Parathyroid adenoma (tissue), 2 donors: ENCODE measurements around the gene HOXC10.

ENCODE experiments used
- H2AFZ ChIP-seq: fragments of 300-600 bp; sonication (generic); one replicate; pipeline ENCODE4 v1.7.0; 2017; ENCODE audit warnings: antibody characterized with exemption, mild to moderate bottlenecking
- H3K27ac ChIP-seq: fragments of 300-600 bp; sonication (generic); one replicate; pipeline ENCODE4 v1.7.0; 2017
- H3K27me3 ChIP-seq: fragments of 300-600 bp; sonication (generic); one replicate; pipeline ENCODE4 v1.7.0; 2017; ENCODE audit warnings: low read length; ENCODE audit not compliant: control insufficient read depth, insufficient read depth
- H3K36me3 ChIP-seq: fragments of 300-600 bp; sonication (generic); one replicate; pipeline ENCODE4 v1.7.0; 2017; ENCODE audit warnings: low read length; ENCODE audit not compliant: control insufficient read depth, insufficient read depth
- H3K4me1 ChIP-seq: fragments of 300-600 bp; sonication (generic); one replicate; pipeline ENCODE4 v1.7.0; 2017; ENCODE audit warnings: control low read depth
- H3K4me2 ChIP-seq: fragments of 300-600 bp; sonication (generic); one replicate; pipeline ENCODE4 v1.7.0; 2017; ENCODE audit warnings: low read length
- H3K4me3 ChIP-seq: fragments of 300-600 bp; sonication (generic); one replicate; pipeline ENCODE4 v1.7.0; 2017; ENCODE audit warnings: low read depth, low read length
- H3K79me2 ChIP-seq: fragments of 300-600 bp; sonication (generic); one replicate; pipeline ENCODE4 v1.7.0; 2017; ENCODE audit warnings: control low read depth
- H3K9ac ChIP-seq: fragments of 300-600 bp; sonication (generic); one replicate; pipeline ENCODE4 v1.7.0; 2017; ENCODE audit warnings: mild to moderate bottlenecking
- H3K9me3 ChIP-seq: fragments of 300-600 bp; sonication (generic); one replicate; pipeline ENCODE4 v1.7.0; 2017; ENCODE audit warnings: low read length; ENCODE audit not compliant: control insufficient read depth
- TF ChIP-seq, protein P1 (sequence below): fragments of 300-600 bp; sonication (generic); IDR thresholded peaks from one replicate; pipeline ENCODE4 v1.7.0; 2017; ENCODE audit warnings: antibody characterized with exemption, mild to moderate bottlenecking
- donor health status: primary hyperparathyroidism.

The HOXC10 gene

DNA sequence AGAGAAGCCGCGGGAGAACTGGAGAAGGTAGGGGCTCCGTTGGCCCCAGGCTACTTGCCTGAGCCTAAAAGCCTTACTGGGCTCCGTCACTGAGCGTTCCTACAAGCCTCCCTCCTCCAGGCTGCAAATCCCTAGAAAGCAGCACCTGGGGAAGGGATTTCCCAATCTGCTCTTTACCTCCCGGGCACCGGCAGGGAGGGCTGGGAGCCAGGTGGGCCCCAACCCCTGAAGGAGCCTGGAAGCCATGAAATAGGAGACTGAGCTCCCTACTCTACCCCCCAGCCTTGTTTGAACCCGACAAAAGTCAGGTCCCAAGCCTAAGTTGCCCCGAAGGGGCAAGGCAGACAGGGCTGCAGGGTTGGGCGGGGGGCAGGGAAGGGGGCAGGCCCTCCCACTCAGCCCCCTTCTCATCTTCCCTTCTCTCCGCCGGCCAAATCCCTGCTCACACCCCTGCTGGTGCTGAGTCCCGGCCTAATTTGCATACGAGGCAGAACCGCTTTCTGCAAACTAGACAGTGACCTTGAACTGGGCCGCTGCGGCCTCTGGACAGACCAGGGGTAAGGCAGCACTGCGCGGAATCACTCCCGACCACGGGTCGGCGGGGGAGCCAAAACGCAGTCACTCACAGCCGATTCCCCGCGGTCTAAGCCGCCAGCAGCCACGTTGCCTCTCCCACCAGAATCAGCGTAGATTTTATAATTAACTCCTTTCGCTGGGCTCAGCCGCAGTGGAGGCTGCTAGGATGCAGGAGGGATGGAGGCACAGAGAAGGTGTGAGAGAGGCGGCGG lies 34.0 kb upstream of the HOXC10 start:
- Histone ChIP-seq H3K27me3 (peaks cover 30% of the 10 kb centered on the region), H3K36me3 (no peaks in the 10 kb centered on the region), H3K9ac (no peak overlapping the region), H3K4me2 (no peak overlapping the region), H3K9me3 (no peaks in the 10 kb centered on the region), H3K4me3 (no peak overlapping the region), H2AFZ (no peak overlapping the region), H3K4me1 (no peaks in the 10 kb centered on the region), H3K79me2 (no peaks in the 10 kb centered on the region), H3K27ac (no peak overlapping the region)
- TF ChIP-seq, protein P1, sequence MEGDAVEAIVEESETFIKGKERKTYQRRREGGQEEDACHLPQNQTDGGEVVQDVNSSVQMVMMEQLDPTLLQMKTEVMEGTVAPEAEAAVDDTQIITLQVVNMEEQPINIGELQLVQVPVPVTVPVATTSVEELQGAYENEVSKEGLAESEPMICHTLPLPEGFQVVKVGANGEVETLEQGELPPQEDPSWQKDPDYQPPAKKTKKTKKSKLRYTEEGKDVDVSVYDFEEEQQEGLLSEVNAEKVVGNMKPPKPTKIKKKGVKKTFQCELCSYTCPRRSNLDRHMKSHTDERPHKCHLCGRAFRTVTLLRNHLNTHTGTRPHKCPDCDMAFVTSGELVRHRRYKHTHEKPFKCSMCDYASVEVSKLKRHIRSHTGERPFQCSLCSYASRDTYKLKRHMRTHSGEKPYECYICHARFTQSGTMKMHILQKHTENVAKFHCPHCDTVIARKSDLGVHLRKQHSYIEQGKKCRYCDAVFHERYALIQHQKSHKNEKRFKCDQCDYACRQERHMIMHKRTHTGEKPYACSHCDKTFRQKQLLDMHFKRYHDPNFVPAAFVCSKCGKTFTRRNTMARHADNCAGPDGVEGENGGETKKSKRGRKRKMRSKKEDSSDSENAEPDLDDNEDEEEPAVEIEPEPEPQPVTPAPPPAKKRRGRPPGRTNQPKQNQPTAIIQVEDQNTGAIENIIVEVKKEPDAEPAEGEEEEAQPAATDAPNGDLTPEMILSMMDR = no peak

DNA sequence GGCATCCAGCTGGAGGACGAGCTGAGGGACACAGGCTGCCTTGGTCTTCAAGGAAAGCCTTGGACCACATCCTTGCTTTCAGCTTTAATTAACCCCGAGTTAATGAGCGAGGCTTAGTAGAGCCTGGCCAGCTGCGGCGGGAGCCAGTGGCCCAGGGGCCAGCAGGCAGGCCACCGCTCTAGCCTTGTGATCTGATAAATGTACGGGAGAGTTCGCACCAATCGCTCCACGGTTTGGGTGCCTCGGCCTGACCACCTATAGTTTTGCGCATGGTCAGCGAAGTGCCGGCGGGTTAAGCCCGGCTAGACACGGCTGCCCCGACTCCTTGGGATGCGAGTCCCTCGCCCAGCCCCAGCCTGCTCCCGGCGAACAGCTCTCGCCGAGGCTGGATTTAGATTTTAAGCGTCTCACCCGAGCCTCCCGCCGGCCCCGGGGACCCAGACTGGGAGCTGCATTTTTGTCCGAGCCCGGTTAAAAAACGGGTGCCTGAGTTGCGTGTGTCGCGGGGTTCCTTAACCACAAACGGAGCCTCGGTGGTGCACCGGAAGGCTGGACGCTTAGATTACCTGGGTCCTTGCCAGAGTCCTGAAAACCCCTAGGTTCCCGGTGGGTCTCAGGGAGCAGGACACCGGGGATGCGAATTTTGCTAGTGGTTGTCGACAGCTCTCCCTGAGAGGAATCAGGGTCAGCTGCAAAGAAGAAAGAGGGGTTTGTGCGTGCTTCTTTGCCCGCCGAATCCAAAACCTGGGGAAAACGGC lies 33.2 kb upstream of the HOXC10 start:
- H3K4me1 ChIP-seq = no peaks in the 10 kb centered on the region
- H3K79me2 ChIP-seq = no peaks in the 10 kb centered on the region
- H3K27ac ChIP-seq = no peak overlapping the region
- TF ChIP-seq, protein P1 = no peak
- H3K9me3 ChIP-seq = no peaks in the 10 kb centered on the region
- no peak overlapping the region for H2AFZ ChIP-seq
- H3K27me3 ChIP-seq = peaks cover 27% of the 10 kb centered on the region
- no peak overlapping the region for H3K4me3 ChIP-seq
- H3K9ac ChIP-seq = no peak overlapping the region
- H3K4me2 ChIP-seq = no peak overlapping the region
- H3K36me3 ChIP-seq = no peaks in the 10 kb centered on the region

GRCh38 chr12:53952335-53952694 lies 32.6 kb upstream of the HOXC10 start:
- no peak overlapping the region for H3K4me2 ChIP-seq
- no peaks in the 10 kb centered on the region for H3K9me3 ChIP-seq
- H3K27me3 ChIP-seq = peaks cover 27% of the 10 kb centered on the region
- H3K4me1 ChIP-seq = no peaks in the 10 kb centered on the region
- H3K4me3 ChIP-seq = no peak overlapping the region
- no peak overlapping the region for H3K9ac ChIP-seq
- TF ChIP-seq, protein P1 = no peak
- no peak overlapping the region for H3K27ac ChIP-seq
- no peak overlapping the region for H2AFZ ChIP-seq
- H3K79me2 ChIP-seq = no peaks in the 10 kb centered on the region
- H3K36me3 ChIP-seq = no peaks in the 10 kb centered on the region

DNA sequence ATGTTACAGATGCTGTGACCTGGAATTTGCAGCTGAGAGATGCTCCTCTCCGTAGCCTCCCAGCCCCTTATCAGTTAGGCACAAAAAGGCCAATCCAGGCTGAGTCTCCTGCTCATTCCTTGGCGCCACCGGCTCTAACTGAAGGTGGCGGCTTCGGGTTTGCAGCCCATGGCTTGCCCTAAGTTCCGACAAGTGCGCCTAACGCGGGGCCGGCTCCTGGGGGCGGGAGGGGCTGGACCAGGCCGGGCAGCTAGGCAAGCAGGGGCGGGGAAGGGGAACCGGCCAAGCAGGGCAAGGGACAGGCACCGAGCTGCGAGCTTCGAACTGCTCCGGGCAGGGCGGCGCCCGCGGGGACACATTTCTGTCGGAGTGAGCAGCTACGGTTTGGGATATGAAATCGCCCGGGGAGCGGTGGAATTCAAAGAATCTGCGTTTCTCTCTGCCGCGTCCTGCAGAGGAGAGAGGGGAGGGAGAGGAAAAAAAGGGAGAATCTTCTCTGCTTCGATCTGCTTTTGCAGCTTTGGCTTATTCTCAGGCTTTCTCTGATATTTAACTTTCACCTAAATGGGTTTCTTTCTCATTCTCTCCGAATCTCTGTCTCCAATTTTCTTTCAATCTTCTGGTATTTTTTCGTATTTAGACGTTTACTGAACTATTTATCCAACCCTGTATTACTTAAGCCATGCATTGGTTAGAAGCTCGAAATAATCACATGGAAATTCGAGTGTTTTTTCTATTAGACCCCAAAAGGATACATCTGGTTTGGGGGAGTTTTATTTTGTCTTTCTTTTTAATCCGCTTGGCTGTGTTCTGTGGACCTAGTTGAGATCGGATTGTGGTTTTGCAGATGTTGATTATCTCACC lies 31.8 kb upstream of the HOXC10 start:
- no peak overlapping the region for H2AFZ ChIP-seq
- no peak overlapping the region for H3K4me2 ChIP-seq
- no peak overlapping the region for H3K27ac ChIP-seq
- no peaks in the 10 kb centered on the region for H3K9me3 ChIP-seq
- H3K4me1 ChIP-seq = no peaks in the 10 kb centered on the region
- no peaks in the 10 kb centered on the region for H3K36me3 ChIP-seq
- no peak overlapping the region for H3K9ac ChIP-seq
- H3K79me2 ChIP-seq = no peaks in the 10 kb centered on the region
- TF ChIP-seq, protein P1 = no peak
- H3K27me3 ChIP-seq = peaks cover 27% of the 10 kb centered on the region
- no peak overlapping the region for H3K4me3 ChIP-seq
